K562 (cell line): ENCODE results near the gene GRIK5. TPM values are rescaled to one million over a fixed set of nuclear protein-coding genes. Genes with fewer than 3 reads are reported as not detected.
A peak's percentile ranks its signal among the peaks of the same experiment; 100 is the strongest.

Experiments used
- CEBPB ChIP-seq: fragments of 450-650 bp; IDR thresholded peaks from 2 replicates; pipeline ENCODE4 v1.6.1; 2016; ENCODE audit warnings: missing genetic modification characterization, missing compliant biosample characterization
- CXXC5 ChIP-seq: fragments of 250-450 bp; sonication (Bioruptor Pico); IDR thresholded peaks from 2 replicates; pipeline ENCODE4 v1.8.0; 2022; ENCODE audit warnings: inconsistent platforms, mild to moderate bottlenecking, moderate library complexity
- ESRRB ChIP-seq: fragments of 250-450 bp; sonication (Bioruptor Pico); IDR thresholded peaks from 2 replicates; pipeline ENCODE4 v1.5.0; 2020; ENCODE audit warnings: mild to moderate bottlenecking, moderate library complexity, borderline replicate concordance
- HMG20A ChIP-seq: fragments of 450-650 bp; formaldehyde crosslinking; conservative IDR thresholded peaks from 2 replicates; pipeline ENCODE4 v1.4.0; 2020; ENCODE audit warnings: mild to moderate bottlenecking, mixed read lengths
- HOXB6 ChIP-seq: fragments of 250-450 bp; sonication (Bioruptor Pico); IDR thresholded peaks from 2 replicates; pipeline ENCODE4 v1.5.1; 2022; ENCODE audit warnings: mild to moderate bottlenecking, borderline replicate concordance
- L3MBTL2 ChIP-seq: fragments of 450-650 bp; IDR thresholded peaks from 2 replicates; pipeline ENCODE4 v1.6.1; 2016; ENCODE audit warnings: mild to moderate bottlenecking, moderate library complexity
- MGA ChIP-seq: fragments of 450-650 bp; IDR thresholded peaks from 2 replicates; pipeline ENCODE4 v1.6.1; 2016; ENCODE audit warnings: mild to moderate bottlenecking, moderate library complexity
- ZNF609 ChIP-seq: sonication (generic); formaldehyde crosslinking; IDR thresholded peaks from 2 replicates; pipeline ENCODE4 v1.8.1; 2023; ENCODE audit warnings: missing genetic modification reagents, mild to moderate bottlenecking, borderline replicate concordance
- polyA plus RNA-seq, 8 experiments: library from polyadenylated mRNA; depleted of rRNA in 4 of 8; stranded (reverse) in 5 of 8; unstranded in 3 of 8; fragments of >200 nt; fragmentation: Nextera tagmentation in 2 of 8; fragmentation: Illumina TruSeq in 1 of 8; extraction: Ambion mirVana in 2 of 8; extraction: Trizol in 1 of 8; gene quantifications; 2 replicates each; pipeline versions ENCODE4 v1.2.1 to v1.2.3, GENCODE V29; 2011 to 2014; ENCODE audit warnings: inconsistent platforms in 1 of 8, missing spikeins in 1 of 8
- total RNA-seq, 7 experiments: library from RNA; depleted of rRNA in 6 of 7; stranded (reverse); fragments of >200 nt in 6 of 7; fragmentation: Illumina TruSeq in 2 of 7; extraction: Trizol in 2 of 7; gene quantifications; 2 replicates each; pipeline versions ENCODE4 v1.2.1 to v1.2.3, GENCODE V29; 2011 to 2021; ENCODE audit warnings: low replicate concordance in 1 of 7

The GRIK5 gene
- total and polyA plus RNA-seq, 9 of the 15 experiments (the other 6 are each of a cell fraction or from before 2014, with no cell fraction given), result 0.04 to 0.55 (median 0.27) TPM; not detected in 2

- TF ChIP-seq ZNF609 (CRISPR knock-in tag) (0 out of 2 replicates have a peak, but pooled peaks have one; percentile 78), L3MBTL2 (peak; percentile 81), CXXC5 (peak; percentile 9; the same call in 1 of the 2 replicates), MGA (peak; percentile 91), HOXB6 (CRISPR knock-in tag) (no peak), HMG20A (CRISPR knock-in tag) (no peak), CEBPB (tag) (no peak), ESRRB (no peak)
Observed at GRCh38 chr19:42074513-42075363, 4.7 kb upstream of the GRIK5 start (continued).
